ELF-1 (cell line): ENCODE data around the gene TENM3.
"Not testable (repeated sequence)": the region's sequence is repeated elsewhere in the genome, so short reads cannot be mapped to it uniquely, and the experiment has no call there.

Experiments
- DNase-seq: peaks from one replicate; pipeline ENCODE4 v3.0.0-alpha.2; 2016; ENCODE audit warnings: low read depth, low spot score

Gene TENM3

GRCh38 chr4:182337366-182337765 lies 94.2 kb downstream of the TENM3 start:
- no peak for DNase-seq

DNA sequence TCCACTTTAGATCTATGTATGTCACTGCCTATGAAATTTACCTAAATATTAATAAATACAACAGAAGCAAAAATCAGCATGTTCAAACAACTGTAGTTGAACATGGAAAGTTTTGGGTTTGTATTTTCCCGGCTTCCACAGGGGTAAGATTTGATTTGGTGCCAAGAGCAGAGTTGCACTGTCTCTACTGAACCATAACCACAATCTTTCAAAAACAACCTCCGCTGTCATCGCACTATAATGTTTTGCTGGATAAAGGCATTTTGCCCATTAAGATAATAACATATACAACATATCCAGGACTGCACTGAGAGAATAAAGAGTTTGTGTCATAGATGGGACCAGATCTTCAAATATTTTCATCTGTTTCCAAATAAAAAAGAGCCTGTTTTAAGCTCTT lies 94.9 kb downstream of the TENM3 start:
- DNase-seq, result no peak

DNA sequence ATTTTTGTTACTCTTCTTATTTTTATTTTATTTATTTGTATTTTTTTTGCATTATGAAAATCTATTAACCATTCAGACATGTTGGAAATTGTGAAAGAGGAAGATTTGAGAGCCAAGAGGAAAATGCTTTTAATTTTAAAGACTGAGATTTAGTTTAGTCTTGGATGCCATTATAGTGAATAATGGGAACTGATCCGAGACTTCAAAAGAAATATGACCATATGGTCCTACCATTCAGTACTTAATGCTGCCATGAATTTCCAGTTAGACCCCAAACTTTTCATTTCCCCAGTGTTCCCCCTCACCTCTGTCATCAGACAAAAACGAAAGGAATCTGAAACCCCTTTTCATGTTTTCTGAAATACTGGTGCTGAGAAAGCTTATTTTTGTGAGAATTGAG lies 95.5 kb downstream of the TENM3 start:
- DNase-seq, result no peak

DNA sequence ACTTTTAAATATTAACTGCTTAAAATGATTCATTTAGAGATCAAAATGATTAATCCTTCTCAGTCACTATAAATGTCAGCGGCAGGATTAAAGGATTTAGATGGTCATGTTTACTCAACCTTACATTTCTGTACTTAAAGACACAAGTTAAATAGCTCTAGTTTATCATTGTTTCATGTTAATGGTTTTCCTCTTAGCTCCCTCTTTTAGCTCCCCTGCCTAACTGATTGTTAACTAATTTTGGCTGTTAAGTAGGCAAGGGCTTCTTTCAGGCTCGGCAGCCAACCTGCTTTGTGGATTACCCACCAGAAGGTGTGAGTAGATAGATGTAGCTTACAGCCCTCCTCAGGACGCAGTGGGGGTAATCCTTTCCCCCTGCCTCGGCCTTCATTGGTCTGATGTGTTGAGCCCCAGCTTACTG lies 96.0 kb downstream of the TENM3 start:
- peak; percentile 50 for DNase-seq

- no peak for DNase-seq
Measured at GRCh38 chr4:182343453-182343852, 100.3 kb downstream of the TENM3 start.

GRCh38 chr4:182344968-182345367 lies 101.8 kb downstream of the TENM3 start:
- DNase-seq, result no peak

DNA sequence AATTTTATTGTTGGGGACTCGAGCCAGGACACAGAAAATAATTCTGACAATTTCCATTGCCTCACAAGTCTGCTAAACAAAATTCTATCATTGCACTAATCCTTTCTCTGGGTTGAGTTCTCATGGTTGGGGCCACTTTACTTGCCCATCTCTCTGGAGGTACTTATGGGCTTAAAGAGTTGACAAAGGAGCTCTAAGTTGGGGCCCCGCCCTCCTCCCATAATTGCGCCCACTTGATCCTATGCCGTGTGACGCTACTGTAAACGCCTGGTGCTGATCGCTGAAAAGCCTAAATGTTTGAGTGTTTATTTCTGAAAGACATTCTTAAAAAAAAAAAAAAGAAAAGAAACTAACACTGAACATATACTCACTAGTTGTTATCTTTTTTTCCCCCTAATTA lies 103.0 kb downstream of the TENM3 start:
- DNase-seq, result peak; percentile 16

- DNase-seq, result peak; percentile 25
Measured at GRCh38 chr4:182346675-182347375, 103.6 kb downstream of the TENM3 start.

DNA sequence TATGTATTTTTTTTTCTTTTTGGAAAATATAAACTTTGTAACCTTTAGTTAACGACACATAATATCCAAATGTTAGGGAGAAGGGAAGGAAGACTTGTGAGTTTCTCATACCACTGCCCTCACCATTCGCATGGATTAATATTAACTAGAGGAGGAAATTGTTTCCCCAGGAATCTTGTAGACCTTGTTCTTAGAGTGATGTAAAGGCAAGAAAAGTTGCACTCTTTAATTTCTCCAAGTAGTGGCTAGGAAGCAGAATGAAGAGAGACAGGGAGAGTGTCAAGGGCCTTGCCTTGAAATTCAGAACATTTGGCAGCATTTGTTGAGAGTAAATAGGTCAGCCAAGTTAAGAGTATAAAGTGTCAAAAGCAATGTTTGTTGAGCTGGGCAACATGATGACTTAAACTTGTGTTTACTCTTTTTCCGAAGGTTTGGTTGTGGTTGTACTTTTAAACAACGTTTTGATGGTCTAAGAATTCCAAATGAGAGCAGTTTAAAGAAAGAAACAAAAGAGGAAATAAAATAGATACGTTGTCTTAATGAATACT lies 105.7 kb downstream of the TENM3 start:
- DNase-seq, result no peak

- DNase-seq, result no peak
Measured at GRCh38 chr4:182350041-182350440, 106.8 kb downstream of the TENM3 start.

- DNase-seq, result peak; percentile 38
Measured at GRCh38 chr4:182351485-182351884, 108.3 kb downstream of the TENM3 start.

GRCh38 chr4:182354106-182354505 lies 110.9 kb downstream of the TENM3 start:
- DNase-seq, result no peak

DNA sequence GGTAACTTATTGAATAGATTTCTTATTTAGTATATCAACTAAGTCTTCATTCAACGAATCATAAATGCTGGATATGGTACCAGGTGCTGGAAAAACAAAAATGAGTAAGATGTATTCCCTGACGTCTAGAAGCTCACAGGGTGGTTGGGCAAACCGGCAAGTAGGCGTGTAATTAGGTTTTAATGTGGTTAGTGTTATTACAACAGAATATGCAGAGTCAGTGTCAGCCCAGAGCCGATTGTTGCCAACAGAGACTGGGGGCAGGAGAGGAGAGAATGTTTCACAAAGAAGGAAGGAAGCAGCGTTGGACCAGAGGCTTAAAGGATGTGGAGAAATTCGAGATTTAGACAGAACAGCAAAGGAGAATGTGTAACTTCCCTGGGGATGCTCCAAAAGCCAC lies 111.7 kb downstream of the TENM3 start:
- no peak for DNase-seq

GRCh38 chr4:182367153-182367552 lies 124.0 kb downstream of the TENM3 start:
- no peak for DNase-seq

- DNase-seq, result no peak
Measured at GRCh38 chr4:182369211-182369610, 126.0 kb downstream of the TENM3 start.

DNA sequence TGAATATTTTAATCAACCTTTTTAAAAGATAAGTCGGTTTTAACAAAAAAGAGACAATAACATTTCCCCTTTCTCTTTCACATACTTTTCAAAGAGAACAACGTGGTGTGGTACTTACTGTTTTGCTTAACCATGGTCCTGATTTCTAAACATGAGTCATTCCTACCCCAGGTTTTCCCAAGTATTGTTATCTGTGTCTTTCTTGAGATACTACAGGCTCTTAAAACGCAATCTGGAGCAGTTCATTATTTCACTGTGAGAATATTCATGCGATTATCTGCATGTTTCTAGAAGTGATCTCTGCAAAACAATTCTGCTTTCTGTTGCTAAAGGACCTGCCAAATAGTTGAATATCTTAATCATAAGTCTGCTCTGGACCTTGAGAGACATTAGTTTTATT lies 127.3 kb downstream of the TENM3 start:
- DNase-seq, result no peak

DNA sequence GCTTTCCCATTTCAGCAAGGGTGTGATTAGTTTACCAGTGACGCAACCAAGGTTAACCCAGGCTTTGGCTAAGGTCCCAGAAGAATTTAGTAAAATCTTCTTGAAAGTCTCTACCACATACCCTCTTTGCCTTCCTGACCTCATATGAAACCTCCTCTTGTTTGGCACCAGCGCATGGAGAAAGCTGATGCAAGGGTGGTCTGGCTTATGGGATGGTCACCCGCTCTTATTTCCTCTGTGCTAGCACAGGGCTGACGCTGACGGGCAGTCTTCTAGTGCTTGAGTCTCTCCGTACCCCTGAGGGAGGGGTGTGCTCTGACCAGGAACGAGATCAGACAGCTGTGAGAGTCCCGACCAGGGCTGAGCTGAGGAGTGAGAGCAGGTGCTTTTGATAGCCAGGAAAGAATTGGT lies 137.6 kb downstream of the TENM3 start:
- no peak for DNase-seq

DNA sequence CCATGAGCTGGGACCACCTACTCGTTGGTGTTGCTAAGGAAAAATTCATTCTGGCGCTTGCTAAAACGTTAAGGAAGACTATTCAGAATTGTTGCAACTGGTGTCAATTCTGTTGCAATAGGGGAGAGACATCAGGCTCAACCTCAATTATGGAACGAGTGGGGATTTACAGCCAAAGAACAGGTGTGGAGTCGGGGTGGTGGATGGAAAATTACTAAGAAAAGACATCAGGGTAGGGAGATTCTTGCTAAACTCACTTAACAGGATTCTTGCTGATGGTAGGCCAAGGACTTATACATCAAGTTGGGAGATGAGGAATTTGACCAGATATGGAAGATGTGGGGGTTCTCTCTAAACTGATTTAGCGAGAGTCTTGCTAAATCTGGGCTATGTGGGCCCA lies 139.7 kb downstream of the TENM3 start:
- no peak for DNase-seq

GRCh38 chr4:182384631-182385091 lies 141.5 kb downstream of the TENM3 start:
- peak; percentile 15 for DNase-seq

DNA sequence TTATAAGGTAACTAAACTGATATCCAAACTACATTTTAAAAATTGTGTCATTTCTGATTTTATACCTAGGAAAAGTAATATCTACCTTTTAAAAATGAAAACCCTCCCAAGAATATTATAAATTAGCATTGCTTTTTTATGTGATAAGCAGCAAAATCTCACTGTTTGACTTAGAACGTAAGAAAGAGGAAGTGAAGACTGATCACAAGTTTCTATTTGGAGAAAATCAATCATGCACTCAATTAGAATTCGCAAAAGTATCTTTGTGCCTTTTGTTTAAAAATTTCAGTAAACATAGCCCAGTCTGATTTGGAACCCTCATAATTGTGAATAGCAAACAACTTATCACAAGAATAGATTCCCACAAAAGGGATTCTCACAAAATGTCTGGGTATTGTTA lies 142.7 kb downstream of the TENM3 start:
- DNase-seq, result no peak

DNA sequence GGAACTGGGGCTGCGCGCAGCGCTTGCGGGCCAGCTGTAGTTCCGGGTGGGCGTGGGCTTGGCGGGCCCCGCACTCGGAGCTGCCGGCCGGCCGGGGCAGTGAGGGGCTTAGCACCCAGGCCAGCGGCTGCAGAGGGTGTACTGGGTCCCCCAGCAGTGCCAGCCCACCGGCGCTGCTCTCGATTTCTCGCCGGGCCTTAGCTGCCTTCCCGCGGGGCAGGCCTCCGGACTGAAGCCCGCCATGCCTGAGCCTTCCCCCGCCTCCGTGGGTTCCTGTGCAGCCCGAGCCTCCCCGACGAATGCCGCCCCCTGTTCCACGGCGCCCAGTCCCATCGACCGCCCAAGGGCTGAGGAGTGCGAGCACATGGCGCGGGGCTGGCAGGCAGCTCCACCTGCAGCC lies 143.4 kb downstream of the TENM3 start:
- not testable (repeated sequence) for DNase-seq

GRCh38 chr4:182391111-182391684 lies 148.0 kb downstream of the TENM3 start:
- no peak for DNase-seq

- DNase-seq, result no peak
Measured at GRCh38 chr4:182394181-182394580, 151.0 kb downstream of the TENM3 start.
